IgD-negative memory B cell (primary cell): ENCODE data around the gene TCF7L1. TPM values are rescaled to one million over a fixed set of nuclear protein-coding genes. Genes with fewer than 3 reads are reported as not detected.
"Not testable (repeated sequence)": the region's sequence is repeated elsewhere in the genome, so short reads cannot be mapped to it uniquely, and the experiment has no call there.

Experiments
- H3K27ac Mint-ChIP-seq, 3 donors: one replicate each; pipeline ENCODE4 v1.8.0; 2020 to 2022; ENCODE audit warnings: mild to moderate bottlenecking in 3 of 3, mixed read lengths in 3 of 3, moderate library complexity in 1 of 3
- H3K27me3 Mint-ChIP-seq: one replicate; pipeline ENCODE4 v1.8.0; 2021; ENCODE audit warnings: mixed read lengths
- H3K36me3 Mint-ChIP-seq: one replicate; pipeline ENCODE4 v1.8.0; 2020; ENCODE audit warnings: mild to moderate bottlenecking, mixed read lengths
- H3K4me1 Mint-ChIP-seq, 3 donors: one replicate each; pipeline ENCODE4 v1.8.0; 2020 to 2022; ENCODE audit warnings: mixed read lengths in 3 of 3, mild to moderate bottlenecking in 1 of 3
- H3K4me3 Mint-ChIP-seq, 4 donors: one replicate each; pipeline ENCODE4 v1.8.0; 2020 to 2022; ENCODE audit warnings: mild to moderate bottlenecking in 4 of 4, mixed read lengths in 4 of 4, moderate library complexity in 3 of 4
- H3K9me3 Mint-ChIP-seq, 3 donors: one replicate each; pipeline ENCODE4 v1.8.0; 2020 to 2021; ENCODE audit warnings: mixed read lengths in 3 of 3, mild to moderate bottlenecking in 1 of 3
- polyA plus RNA-seq: library from polyadenylated mRNA; unstranded; fragments of 300-500 nt; fragmentation: Illumina TruSeq; gene quantifications from one replicate; pipeline ENCODE4 v1.2.3, GENCODE V29; 2021

The TCF7L1 gene
- polyA plus RNA-seq, 1 donor from 2014 or later: 1.0 TPM

DNA sequence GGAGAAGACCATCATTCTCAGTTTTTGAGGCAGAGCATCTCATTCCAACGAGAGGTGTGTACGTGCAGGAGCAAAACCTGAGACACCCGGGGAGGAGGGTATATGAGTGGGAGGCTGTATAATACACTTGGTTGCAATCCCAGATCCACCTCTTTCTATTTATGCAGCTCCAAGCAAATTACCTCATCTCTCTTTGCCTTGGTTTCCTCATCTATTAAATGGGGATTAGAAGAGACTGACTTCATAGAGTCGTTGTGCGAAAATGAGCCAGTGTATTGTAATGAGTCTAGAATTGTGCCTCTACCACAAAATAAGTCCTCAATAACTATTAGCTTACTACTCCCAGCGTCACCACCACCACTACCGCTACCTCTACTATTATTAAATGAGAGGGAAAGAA, 154.5 kb downstream of the TCF7L1 start:
- peaks cover 3 to 11% (median 10%) of the 10 kb centered on the region in 3 donors for H3K4me1 Mint-ChIP-seq
- H3K9me3 Mint-ChIP-seq: no peaks in the 10 kb centered on the region
- H3K4me3 Mint-ChIP-seq: no peak overlapping the region
- no peaks in the 10 kb centered on the region for H3K27me3 Mint-ChIP-seq
- no peaks in the 10 kb centered on the region for H3K36me3 Mint-ChIP-seq
- H3K27ac Mint-ChIP-seq: no peak overlapping the region

DNA sequence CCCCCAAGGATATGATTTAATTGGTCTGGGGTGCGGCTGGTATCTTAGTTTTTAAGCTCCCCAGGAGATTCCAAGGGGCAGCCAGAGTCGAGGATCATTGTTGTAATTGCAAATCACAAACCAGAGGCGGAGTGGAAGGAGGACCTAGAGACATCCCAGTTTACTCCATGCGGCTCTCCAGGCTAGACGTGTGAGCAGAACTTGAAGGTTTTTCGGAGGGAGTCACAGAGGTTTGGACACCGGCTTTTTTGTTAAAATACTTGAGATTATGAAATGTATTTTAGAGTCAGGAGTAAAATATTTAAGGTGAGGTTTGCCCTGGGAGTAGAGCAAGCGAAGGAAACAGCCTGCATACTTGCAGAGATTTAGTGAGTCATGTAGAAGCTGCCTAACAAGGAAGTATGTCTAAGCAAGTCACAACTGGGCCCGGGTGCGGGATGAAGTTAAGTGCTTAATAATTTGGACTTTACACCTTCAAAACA, 155.1 kb downstream of the TCF7L1 start:
- H3K27me3 Mint-ChIP-seq: no peaks in the 10 kb centered on the region

DNA sequence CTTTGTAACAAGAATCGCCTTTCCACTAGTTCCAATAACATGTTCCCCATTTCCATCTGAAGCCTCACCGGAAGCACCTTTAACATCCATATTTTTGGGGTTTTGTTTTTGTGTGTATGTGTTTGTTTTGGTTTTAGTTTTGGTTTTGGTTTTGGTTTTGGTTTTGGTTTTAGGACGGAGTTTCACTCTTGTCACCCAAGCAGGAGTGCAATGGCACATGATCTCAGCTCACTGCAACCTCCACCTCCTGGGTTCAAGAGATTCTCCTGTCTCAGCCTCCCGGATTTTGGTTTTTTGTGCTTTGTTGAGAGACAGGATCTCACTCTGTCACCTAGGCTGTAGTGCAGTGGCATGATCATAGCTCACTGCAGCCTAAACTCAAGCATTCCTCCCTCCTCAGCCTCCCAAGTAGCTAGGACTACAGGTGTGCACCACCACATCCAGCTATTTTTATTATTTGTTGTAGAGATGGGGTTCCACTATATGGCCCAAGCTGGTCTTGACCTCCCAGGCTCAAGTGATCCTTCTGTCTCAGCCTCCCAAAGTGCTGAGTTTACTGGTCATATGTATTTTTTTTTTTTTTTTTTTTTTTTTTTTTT, 158.3 kb downstream of the TCF7L1 start:
- Mint-ChIP-seq H3K36me3 (no peaks in the 10 kb centered on the region), H3K27ac (peak overlapping the region; percentile 9 to 93 (median 80)), H3K9me3 (no peaks in the 10 kb centered on the region), H3K27me3 (peaks cover 2% of the 10 kb centered on the region), H3K4me3 (peak overlapping the region in 3 of 4 donors; percentile 17 to 44 (median 38)), H3K4me1 (peaks cover 3 to 11% (median 10%) of the 10 kb centered on the region in 3 donors)

More for the DNA sequence above, 155.1 kb downstream of the TCF7L1 start:
- Mint-ChIP-seq H3K9me3 (no peaks in the 10 kb centered on the region), H3K36me3 (no peaks in the 10 kb centered on the region), H3K27ac (no peak overlapping the region), H3K4me3 (no peak overlapping the region), H3K4me1 (peaks cover 3 to 11% (median 10%) of the 10 kb centered on the region in 3 donors)

DNA sequence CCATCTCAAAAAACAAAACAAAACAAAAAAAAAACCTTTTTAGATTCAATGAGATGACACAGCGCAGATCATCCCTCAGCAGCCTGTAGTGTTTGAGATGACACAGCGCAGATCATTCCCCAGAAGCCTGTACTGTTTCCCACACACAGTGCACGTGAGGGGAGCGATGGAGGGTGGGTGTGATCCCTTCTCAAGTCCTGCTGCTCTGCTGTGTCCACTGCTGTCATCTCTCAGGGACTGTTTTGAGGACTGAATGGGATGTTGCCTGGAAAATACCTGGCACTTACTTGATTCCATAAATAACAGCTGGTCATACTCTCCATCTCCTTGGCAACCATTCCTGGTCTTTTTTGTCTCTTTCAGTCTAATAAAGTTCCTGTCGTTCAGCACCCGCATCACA, 168.9 kb downstream of the TCF7L1 start:
- H3K27ac Mint-ChIP-seq: no peak overlapping the region
- peaks cover 0 to 4% (median 2%) of the 10 kb centered on the region in 3 donors for H3K4me1 Mint-ChIP-seq
- H3K4me3 Mint-ChIP-seq: no peak overlapping the region
- H3K27me3 Mint-ChIP-seq: peaks cover 11% of the 10 kb centered on the region
- no peaks in the 10 kb centered on the region for H3K9me3 Mint-ChIP-seq
- no peaks in the 10 kb centered on the region for H3K36me3 Mint-ChIP-seq

DNA sequence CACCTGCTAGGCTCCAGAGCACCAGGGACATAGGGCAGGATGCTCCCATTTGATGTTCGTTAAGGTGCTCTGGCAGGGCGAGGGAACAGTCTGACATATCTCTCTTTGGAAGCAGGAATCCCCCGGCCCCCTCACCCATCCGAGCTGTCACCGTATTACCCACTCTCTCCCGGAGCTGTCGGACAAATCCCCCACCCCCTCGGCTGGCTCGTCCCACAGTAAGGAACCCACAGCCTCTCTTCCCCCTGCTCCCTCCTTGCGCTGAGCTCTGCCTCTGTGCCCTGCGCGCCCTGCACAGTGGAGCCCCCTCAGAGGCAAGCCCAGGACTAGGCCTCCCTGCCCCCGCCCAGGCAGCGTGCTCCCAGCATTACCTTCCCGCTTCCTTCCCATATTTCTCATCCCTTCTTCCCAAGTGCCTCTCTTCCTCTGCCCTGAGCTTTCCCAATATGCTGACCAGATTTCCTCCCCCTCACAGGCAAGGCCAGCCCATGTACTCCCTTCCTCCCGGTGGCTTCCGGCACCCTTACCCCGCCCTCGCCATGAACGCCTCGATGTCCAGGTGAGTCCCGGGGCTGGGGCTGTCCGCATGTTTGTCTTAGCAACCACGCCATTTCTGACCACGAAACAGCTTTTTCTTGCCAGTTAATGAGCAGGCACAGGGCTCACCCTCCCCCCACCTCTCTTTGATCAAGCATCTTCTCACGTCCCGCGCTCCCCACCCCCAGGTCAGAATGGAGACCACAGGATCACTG, 170.8 kb downstream of the TCF7L1 start:
- Mint-ChIP-seq H3K27me3 (peaks cover 8% of the 10 kb centered on the region), H3K27ac (no peak overlapping the region), H3K9me3 (no peaks in the 10 kb centered on the region), H3K4me3 (no peak overlapping the region), H3K36me3 (no peaks in the 10 kb centered on the region), H3K4me1 (peaks cover 2 to 9% (median 5%) of the 10 kb centered on the region in 3 donors)

DNA sequence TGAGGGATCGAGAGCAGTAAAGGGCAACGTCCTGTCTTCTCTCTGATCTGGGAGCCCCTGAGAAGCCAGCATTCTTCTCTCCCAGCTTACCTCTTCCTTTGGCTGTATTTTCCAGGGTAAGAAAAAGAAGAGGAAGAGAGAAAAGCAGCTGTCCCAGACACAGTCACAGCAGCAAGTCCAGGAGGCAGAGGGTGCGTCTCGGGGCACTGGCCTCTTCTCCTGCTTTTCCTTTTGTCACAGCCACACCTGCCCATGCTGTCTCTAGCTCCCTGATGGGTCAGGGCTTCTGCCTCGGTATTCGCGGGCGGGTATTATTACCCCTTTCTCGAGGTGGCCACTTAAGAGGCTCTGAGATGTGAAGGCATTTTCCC, 174.3 kb downstream of the TCF7L1 start:
- Mint-ChIP-seq H3K27ac (peak overlapping the region in 2 of 3 donors; percentile 55 to 74), H3K4me1 (peaks cover 8 to 22% (median 14%) of the 10 kb centered on the region in 3 donors), H3K27me3 (peaks cover 6% of the 10 kb centered on the region), H3K9me3 (no peaks in the 10 kb centered on the region), H3K4me3 (peak overlapping the region in 1 of 4 donors; percentile 78), H3K36me3 (peaks cover 2% of the 10 kb centered on the region)

DNA sequence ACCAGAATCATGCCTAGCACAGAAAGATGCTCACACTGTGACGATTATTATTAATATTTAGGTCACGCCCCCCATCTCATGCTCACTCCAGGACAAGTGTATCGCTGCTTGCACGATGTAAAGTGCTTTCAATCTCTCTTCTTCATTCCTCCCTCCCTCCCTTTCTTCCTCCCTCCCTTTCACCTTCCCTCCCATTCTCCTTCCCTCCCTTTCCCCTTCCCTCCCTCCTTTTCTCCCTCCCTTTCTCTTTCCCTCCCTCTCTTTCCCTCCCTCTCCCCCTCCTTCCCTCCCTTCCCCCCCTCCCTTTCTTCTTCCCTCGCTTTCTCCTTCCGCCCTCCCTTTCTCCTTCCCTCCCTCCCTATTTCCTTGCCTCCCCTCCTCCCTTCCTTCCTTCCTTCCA, 175.0 kb downstream of the TCF7L1 start:
- peaks cover 8 to 22% (median 14%) of the 10 kb centered on the region in 3 donors for H3K4me1 Mint-ChIP-seq
- H3K4me3 Mint-ChIP-seq: peak overlapping the region in 1 of 4 donors; percentile 65
- H3K27ac Mint-ChIP-seq: peak overlapping the region in 1 of 3 donors; percentile 89

DNA sequence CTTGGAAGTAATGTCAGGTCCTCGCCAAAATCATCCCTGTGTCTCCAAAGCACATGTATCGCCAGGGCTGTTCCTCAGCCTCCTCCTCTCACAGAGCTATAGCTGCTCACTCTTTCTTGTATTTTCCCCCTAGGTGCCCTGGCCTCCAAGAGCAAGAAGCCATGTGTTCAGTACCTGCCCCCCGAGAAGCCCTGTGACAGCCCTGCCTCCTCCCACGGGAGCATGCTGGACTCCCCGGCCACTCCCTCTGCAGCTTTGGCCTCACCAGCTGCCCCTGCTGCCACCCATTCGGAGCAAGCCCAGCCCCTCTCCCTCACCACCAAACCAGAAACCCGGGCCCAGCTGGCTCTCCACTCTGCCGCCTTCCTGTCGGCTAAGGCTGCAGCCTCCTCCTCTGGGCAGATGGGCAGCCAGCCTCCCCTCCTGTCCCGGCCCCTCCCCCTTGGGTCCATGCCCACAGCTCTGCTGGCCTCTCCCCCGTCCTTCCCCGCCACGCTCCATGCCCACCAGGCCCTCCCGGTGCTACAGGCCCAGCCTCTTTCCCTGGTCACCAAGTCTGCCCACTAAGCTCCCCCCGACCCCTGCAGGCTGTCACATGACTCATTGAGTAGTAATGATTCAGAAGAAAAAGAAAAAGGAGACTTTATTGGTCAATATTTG, 175.8 kb downstream of the TCF7L1 start:
- Mint-ChIP-seq H3K27me3 (peaks cover 1% of the 10 kb centered on the region), H3K4me1 (peaks cover 8 to 22% (median 14%) of the 10 kb centered on the region in 3 donors), H3K9me3 (no peaks in the 10 kb centered on the region), H3K36me3 (peaks cover 2% of the 10 kb centered on the region), H3K4me3 (peak overlapping the region in 3 of 4 donors; percentile 34 to 85 (median 72)), H3K27ac (peak overlapping the region; percentile 9 to 90 (median 89))

More for the DNA sequence above, 175.0 kb downstream of the TCF7L1 start:
- peaks cover 3% of the 10 kb centered on the region for H3K27me3 Mint-ChIP-seq
- H3K9me3 Mint-ChIP-seq: no peaks in the 10 kb centered on the region
- H3K36me3 Mint-ChIP-seq: peaks cover 2% of the 10 kb centered on the region

DNA sequence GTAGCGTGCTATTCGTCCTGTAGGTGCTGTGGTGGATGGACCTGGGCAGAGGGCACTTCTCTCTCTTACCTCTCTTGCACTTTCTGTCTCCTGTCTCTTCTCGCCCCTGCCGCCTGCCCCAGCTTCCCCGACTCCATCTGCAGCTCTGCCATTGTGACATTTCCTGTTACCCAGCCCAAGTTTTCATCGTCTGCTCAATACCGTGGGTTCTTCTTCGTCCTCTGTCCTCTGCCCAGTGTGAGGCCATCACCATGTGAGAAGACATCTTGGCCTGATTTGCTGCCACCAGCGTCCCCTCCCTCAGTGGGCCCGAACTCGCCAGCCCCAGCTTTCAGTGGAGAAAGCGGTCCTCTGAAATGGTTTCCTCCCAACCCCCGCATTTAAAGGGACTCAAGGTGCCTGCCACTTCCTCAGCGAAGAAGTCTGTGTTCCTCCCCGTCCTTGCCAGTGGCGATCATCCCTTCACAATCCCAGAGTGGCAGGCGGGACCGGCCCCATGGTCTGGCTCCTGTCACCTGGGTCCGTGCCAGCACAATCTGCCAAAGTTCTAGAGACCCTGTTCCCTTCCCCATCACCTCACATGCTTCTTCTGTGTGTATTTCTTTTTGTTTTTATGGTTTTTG, 176.6 kb downstream of the TCF7L1 start:
- Mint-ChIP-seq H3K27me3 (peaks cover 1% of the 10 kb centered on the region), H3K4me3 (peak overlapping the region in 3 of 4 donors; percentile 49 to 85 (median 72)), H3K9me3 (no peaks in the 10 kb centered on the region), H3K36me3 (peaks cover 2% of the 10 kb centered on the region), H3K27ac (peak overlapping the region in 2 of 3 donors; percentile 89 to 90), H3K4me1 (peaks cover 8 to 22% (median 14%) of the 10 kb centered on the region in 3 donors)

DNA sequence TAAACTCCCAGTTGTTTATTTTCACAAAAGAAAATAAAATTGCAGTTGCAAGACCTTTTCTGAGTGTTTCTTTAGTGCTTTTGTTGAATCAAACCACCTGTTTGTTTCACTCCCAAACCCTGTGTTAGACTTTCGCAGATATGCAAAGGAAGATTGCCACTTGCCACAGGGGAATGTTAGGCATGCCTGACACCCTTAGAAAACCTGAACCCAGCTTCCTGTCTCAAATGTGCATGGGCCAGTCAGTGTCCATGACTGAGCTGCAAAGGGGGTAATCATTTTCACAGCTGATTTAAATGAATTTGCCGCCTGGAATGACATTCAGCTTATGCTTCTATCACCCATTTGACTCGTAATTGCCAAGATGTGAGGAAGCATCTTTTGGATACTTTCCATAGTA, 177.1 kb downstream of the TCF7L1 start:
- peaks cover 1% of the 10 kb centered on the region for H3K27me3 Mint-ChIP-seq
- H3K4me3 Mint-ChIP-seq: peak overlapping the region in 3 of 4 donors; percentile 12 to 85 (median 49)
- no peaks in the 10 kb centered on the region for H3K9me3 Mint-ChIP-seq
- H3K27ac Mint-ChIP-seq: peak overlapping the region in 2 of 3 donors; percentile 89 to 90
- peaks cover 8 to 22% (median 14%) of the 10 kb centered on the region in 3 donors for H3K4me1 Mint-ChIP-seq
- peaks cover 2% of the 10 kb centered on the region for H3K36me3 Mint-ChIP-seq

DNA sequence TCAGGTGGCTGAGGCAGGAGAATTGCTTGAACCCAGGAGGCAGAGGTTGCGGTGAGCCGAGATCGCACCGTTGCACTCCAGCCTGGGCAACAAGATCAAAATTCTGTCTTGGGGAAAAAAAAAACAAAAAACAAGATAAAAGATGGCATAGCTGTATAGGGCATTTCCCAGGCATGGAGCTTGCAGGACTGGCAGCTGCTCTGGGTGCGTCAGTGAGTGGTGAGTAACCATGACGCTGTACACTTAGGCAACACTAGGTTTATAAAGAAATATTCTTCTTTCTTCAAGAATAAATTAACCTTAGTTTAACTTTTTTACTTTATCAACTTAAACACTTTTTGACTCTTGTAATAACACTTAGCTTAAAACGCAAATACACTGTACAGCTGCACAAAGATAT, 179.2 kb downstream of the TCF7L1 start:
- Mint-ChIP-seq H3K9me3 (no peaks in the 10 kb centered on the region), H3K4me1 (peaks cover 8 to 26% (median 14%) of the 10 kb centered on the region in 3 donors), H3K4me3 (no peak overlapping the region), H3K27me3 (peaks cover 1% of the 10 kb centered on the region), H3K27ac (no peak overlapping the region), H3K36me3 (peaks cover 2% of the 10 kb centered on the region)

DNA sequence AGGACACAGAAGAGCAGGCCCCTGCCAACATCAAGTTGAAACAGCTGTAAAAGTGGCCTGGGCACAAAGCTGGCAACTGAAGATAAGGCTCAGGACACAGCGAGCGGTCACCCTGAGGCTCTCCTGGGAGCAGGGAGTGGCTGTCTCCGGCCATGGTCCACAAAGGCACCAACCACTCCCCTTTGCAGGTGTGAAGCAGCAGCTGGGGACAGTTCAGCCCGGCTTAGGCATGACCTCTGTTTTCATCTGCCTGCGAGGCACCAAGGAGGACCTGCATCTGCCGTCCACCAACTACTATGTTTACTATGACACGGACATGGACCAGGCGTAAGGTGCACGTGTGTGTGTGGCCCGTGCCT, 181.7 kb downstream of the TCF7L1 start:
- H3K27ac Mint-ChIP-seq: peak overlapping the region; percentile 10 to 65 (median 23)
- H3K27me3 Mint-ChIP-seq: peaks cover 1% of the 10 kb centered on the region
- H3K4me3 Mint-ChIP-seq: no peak overlapping the region
- H3K4me1 Mint-ChIP-seq: peaks cover 14 to 26% (median 17%) of the 10 kb centered on the region in 3 donors
- H3K36me3 Mint-ChIP-seq: no peaks in the 10 kb centered on the region
- H3K9me3 Mint-ChIP-seq: no peaks in the 10 kb centered on the region

DNA sequence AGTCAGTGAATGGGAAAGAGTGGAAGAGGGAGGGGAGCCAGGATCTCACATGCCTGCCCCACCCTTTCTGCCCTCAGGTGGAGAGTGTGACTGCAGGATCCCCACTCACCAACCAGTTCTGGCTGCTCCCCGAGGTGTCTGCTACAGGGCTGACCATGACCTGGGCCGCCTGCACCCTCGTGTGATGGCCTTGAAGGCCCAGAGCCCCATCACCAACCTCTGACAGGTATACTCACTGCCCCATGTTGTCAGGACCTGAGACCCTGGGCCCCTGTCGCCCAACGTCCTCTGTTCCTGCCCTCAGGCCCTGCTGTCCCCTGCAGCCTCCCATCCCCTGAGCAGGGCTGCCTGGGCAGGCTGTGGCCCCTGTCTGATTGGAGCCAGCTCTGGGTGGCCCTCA, 182.7 kb downstream of the TCF7L1 start:
- H3K9me3 Mint-ChIP-seq, H3K4me3 Mint-ChIP-seq, H3K27ac Mint-ChIP-seq, H3K27me3 Mint-ChIP-seq, H3K36me3 Mint-ChIP-seq: not testable (repeated sequence)
- peaks cover 14 to 24% (median 22%) of the 10 kb centered on the region in 3 donors for H3K4me1 Mint-ChIP-seq

DNA sequence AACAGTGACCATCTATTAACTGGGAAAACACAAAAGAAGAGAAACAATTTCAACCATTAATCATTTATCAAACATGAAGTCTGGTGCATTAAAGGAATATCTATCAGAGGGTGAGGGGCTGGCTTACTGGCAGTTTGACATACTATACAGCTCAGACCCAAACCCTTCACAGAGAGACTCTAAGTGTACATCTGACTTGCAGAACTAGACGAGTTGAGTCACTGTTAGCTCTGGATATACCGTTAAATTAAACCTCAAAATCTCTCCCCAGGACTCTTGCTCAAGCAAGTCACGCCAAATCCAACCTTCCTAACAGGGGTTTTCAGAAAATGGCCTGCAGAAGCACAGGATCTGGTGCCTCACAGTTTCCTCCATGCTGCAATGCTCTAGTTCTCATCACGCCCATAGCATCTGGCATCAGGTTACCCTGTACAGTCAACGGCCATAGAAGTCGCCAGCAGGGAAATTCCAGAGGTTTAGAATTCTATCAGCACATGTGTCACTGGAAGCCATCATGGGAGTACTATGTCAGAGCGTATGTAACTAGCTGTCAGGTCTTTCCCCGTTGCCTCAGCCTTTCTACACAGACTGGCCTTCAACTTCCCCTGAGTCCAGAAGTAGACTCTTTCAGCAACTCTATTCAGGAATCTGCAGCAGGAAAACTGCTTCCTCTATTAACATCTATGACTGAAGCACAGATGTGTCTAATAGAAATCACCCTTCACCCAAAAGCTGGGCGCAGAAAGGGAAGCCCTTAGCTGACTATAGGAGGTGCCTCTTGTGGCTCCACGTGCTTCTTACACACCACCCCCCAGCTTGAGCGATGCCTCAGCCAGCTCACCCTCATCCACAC, 185.3 kb downstream of the TCF7L1 start:
- H3K9me3 Mint-ChIP-seq: no peaks in the 10 kb centered on the region
- no peaks in the 10 kb centered on the region for H3K36me3 Mint-ChIP-seq
- H3K27ac Mint-ChIP-seq: peak overlapping the region; percentile 60 to 77 (median 71)
- H3K4me3 Mint-ChIP-seq: peak overlapping the region in 2 of 4 donors; percentile 36 to 69
- peaks cover 29 to 41% (median 34%) of the 10 kb centered on the region in 3 donors for H3K4me1 Mint-ChIP-seq
- H3K27me3 Mint-ChIP-seq: peaks cover 1% of the 10 kb centered on the region
